ENCODE data around the gene FKBP5.
"Not testable (repeated sequence)": the region's sequence is repeated elsewhere in the genome, so short reads cannot be mapped to it uniquely, and the experiment has no call there.

Gene FKBP5

DNA sequence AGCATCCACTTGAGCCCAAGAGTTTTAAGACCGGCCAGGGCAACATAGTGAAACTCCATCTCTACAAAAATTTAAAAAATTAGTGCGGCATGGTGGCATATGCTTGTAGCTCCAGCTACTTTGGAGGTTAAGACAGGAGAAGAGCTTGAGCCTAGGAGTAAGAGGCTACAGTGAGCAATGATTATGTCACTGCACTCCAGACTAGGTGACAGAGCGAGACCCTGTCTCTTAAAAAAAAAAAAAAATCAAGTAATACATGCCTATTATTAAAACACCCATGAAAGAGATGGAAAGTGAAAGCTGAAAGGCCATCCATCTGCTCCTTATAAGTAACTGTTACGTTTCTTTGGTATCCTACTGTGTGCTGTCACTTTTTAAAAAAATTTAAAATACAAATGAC, 66.4 kb downstream of the FKBP5 start:
- in situ Hi-C loops (cut with MboI; ENCODE audit: low sequenced_read_pairs), result no loop called here

- in situ Hi-C loops (cut with MboI; ENCODE audit: low sequenced_read_pairs), result no loop called here
Measured at GRCh38 chr6:35620706-35621105, 68.0 kb downstream of the FKBP5 start.

GRCh38 chr6:35613762-35614161, 75.0 kb downstream of the FKBP5 start:
- in situ Hi-C loops (cut with MboI; ENCODE audit: low sequenced_read_pairs), result no loop called here

- in situ Hi-C loops (cut with MboI; ENCODE audit: low sequenced_read_pairs), result no loop called here
Measured at GRCh38 chr6:35611240-35611639, 77.5 kb downstream of the FKBP5 start.

DNA sequence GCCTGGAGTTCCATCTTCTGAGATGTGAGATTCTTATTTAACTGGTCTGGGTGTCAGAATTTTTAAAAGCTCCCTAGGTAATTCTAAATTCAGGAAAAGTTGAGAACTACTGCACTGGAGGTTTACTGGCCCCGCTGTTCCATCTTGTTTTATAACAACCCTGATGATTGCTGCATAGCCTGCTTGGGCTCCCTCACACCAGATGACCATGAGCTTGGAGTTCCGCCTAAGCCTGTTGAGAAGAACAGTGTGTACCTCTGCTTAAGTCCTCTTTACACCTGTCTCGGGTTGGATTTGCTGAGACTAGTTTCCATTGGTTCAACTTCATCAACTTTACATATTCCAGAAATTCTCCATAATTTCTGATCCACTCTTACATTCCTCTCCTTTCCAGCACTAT, 77.9 kb downstream of the FKBP5 start:
- in situ Hi-C loops (cut with MboI; ENCODE audit: low sequenced_read_pairs), result no loop called here

- in situ Hi-C loops (cut with MboI; ENCODE audit: low sequenced_read_pairs), result no loop called here
Measured at GRCh38 chr6:35609588-35609987, 79.1 kb downstream of the FKBP5 start.

DNA sequence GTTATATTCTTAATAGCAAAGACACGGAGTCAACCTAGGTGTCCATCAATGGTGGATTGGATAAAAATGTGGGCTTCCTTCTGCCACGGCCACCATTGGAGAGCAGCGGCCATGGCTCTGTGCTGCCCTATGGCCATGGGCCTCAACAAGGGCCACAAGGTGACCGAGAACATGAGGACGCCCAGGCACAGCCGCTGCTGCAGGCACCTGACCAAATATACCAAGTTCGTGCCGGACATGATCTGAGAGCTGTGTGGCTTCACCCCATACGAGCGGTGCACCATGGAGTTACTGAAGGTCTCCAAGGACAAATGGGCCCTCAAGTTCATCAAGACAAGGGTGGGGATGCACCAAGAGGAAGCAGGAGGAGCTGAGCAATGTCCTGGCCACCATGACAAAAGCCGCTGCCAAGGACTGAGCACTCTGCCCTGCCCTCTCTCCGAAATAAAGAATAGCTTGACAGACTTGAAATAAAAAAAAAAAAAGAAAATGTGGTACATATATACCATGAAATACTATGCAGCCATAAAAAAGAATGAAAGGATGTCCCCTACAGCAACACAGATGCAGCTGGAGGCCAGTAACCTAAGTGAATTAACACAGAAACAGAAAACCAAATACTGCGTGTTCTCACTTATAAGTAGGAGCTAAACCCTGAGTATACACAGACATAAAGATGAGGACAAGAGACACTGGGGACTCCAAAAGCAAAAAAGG, 81.0 kb downstream of the FKBP5 start:
- in situ Hi-C loops (cut with MboI; ENCODE audit: low sequenced_read_pairs), result no loop called here

DNA sequence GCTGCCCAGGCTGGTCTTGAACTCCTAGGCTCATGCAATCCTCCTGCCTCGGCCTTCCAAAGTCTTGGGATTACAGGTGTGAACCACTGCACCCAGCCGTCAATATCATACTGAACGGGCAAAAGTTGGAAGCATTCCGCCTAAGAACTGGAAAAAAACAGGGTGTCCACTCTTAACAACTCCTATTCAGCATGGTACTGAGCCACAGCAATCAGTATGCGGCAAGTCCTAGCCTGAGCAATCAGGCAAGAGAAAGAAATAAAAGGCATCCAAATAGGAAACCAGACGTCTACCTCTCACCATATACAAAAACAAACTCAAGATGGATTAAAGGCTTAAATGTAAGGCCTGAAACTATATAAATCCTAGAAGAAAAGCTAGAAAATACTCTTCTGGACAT, 83.1 kb downstream of the FKBP5 start:
- in situ Hi-C loops (cut with MboI; ENCODE audit: low sequenced_read_pairs), result no loop called here

DNA sequence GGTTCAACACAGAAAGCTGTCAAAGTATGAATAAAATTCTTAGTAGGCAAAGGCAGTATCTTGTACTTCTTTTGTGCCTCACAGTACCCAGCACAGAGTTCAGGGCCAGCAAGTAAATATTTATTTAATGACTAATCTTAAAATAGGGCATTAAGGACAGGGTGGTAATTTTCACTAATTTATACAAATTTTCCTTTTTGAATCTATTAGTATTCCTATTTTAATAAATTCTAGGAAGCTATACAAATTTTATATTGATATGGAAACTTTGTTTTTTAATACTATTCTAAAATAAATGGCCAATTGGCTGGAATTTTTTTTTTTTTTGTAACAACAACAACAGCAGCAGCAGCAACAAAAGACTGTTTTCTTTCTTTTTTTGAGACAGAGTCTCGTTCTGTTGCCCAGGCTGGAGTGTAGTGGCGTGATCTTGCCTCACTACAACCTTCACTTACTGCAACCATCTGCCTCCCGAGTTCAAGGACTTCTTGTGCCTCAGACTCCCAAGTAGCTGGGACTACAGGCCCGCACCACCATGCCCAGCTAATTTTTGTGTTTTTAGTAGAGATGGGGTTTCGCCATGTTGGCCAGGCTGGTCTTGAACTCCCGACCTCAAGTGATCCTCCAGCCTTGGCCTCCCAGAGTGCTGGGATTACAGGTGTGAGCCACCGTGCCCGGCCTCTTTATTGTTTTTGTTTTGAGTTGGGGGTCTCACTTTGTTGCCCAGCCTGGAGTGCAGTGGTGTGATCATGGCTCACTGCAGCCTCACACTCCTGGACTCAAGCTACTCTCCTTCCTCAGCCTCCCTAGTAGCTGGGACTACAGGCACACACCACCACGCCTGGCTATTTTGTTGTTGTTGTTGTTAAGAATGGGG, 85.2 kb downstream of the FKBP5 start:
- in situ Hi-C loops (cut with MboI; ENCODE audit: low sequenced_read_pairs), result no loop called here

GRCh38 chr6:35602133-35602946, 86.4 kb downstream of the FKBP5 start:
- in situ Hi-C loops (cut with MboI; ENCODE audit: low sequenced_read_pairs), result no loop called here

- in situ Hi-C loops (cut with MboI; ENCODE audit: low sequenced_read_pairs), result no loop called here
Measured at GRCh38 chr6:35601331-35602132, 87.2 kb downstream of the FKBP5 start.

DNA sequence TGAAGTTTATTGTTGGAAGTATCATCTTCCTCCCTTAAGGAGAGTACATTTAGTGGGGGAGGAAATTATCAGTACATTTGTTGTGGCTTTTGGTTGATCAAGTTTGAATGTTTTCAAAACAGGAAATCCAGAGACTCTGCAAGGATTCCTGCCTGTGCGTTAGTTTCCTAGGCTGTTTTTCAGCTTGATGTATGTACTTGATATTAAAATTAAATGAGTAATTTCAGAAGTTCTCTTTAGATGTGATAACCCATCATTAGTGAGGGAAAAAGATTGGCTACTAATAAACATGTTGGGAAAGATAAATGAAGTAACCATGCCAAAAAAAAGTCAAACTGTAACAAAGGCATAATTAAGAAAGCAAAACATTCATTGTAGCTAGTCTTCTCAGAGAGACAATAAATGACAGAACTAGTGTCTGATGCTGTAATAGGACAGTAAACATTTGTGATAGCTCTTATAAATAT, 88.0 kb downstream of the FKBP5 start:
- in situ Hi-C loops (cut with MboI; ENCODE audit: low sequenced_read_pairs), result no loop called here

GRCh38 chr6:35599761-35600658, 88.7 kb downstream of the FKBP5 start:
- in situ Hi-C loops (cut with MboI; ENCODE audit: low sequenced_read_pairs), result no loop called here

- in situ Hi-C loops (cut with MboI; ENCODE audit: low sequenced_read_pairs), result not testable (repeated sequence)
Measured at GRCh38 chr6:35598621-35599020, 90.1 kb downstream of the FKBP5 start.

DNA sequence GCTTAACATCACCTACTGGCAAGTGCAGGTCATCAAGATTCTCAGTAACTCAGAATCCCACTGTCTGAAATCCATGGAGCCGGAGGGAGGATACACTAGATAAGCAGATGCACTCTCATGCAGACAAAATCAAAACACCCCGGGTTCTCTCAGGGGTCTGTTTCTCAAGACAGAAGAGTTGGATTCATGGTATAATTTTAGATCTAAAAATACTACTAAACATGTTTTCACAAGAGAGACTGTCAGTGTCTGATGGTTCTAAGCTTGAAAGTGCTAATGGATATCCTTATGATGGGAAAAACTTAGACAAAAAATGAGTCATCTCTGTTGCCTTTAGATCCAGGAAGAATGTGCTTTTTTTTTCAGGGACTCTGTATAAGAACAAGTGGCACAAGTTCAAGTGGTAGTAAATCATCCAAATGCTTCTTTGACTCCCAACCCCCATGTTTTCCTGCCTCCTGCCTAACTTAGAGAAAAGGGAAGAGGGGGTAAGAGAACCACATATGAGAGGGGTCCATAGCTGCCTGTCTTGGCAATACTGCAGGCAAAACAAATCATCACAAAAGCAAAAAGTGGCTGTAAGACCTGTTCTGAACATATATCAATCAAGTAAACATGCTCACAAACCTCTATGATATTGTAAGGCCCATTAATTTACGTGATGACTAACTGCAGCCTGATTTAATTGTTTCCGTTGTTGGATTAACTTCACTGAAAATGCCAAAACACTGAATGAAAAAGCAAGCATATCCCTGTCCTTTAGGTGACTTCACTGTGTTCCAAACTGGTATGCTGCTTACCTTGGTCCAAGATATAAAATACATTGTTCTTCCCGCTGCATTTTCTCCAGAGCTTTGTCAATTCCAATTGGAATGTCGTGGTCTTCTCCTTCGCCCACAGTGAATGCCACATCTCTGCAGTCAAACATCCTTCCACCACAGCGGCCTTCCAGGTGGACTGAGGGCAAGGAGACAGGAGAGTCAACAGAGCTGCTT, 92.0 kb downstream of the FKBP5 start:
- in situ Hi-C loops (cut with MboI; ENCODE audit: low sequenced_read_pairs), result no loop called here

DNA sequence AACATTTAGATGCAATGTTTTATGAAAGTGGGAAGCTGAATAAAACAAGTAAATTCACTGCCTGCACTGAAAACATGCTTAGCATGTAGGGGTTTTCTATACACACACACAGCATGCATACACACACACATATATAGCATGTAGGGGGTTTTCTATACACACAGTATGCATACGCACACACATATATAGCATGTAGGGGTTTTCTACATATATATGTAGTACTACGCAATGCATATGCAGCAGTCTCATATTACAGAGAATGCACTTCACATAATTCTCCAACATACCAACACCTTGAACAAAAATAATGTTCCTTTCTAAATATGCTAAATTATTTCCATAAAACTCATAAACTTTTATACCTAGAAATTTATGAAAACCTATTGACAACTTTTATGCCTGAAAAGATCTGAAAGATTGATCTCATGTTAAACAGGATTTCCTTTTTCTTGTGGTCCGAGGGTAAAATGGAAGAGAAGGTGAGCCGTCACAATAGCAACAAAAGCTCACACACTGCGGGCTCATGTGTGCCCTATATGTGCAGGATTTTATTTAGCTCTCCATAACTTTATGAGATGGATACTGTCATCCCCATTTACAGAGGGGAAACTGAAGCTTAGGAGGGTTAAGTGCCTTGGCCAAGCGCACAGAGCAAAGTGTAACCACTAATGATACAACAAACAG, 94.1 kb downstream of the FKBP5 start:
- in situ Hi-C loops (cut with MboI; ENCODE audit: low sequenced_read_pairs), result no loop called here

GRCh38 chr6:35592178-35592577, 96.5 kb downstream of the FKBP5 start:
- in situ Hi-C loops (cut with MboI; ENCODE audit: low sequenced_read_pairs), result no loop called here

DNA sequence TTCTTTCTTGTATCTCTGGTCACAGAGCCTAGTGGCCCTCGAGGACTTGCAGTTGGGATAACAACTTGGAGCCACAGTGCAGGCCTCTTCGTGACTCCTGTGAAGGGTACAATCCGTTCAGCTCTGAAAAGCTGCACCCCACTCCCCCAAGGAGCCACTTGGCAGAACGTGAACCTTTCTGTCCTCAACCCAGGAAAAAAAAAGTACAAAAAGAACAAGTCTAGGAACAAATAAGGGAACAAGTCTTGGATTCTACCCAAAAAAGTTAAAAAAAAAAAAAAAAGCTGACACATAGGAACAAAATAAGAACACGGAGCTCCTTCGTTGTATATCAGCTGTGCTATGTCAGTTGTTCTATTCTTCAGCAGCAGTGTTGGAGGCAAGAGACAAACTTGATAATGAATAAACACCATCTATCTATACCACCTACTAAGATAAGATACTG, 98.1 kb downstream of the FKBP5 start:
- in situ Hi-C loops (cut with MboI; ENCODE audit: low sequenced_read_pairs), result no loop called here
